GM19035 (cell line): Measurements from ENCODE around the gene FBXO46.
A peak's percentile ranks its signal among the peaks of the same experiment; 100 is the strongest.
"Not testable (repeated sequence)": the region's sequence is repeated elsewhere in the genome, so short reads cannot be mapped to it uniquely, and the experiment has no call there.

Experiments used
- ATAC-seq: cut with Tn5 transposase; IDR thresholded peaks from one replicate; pipeline ENCODE4 v1.9.1; 2021; ENCODE audit not compliant: unreplicated experiment

FBXO46 gene

GRCh38 chr19:45728683-45729082 is 2.0 kb downstream of the FBXO46 start:
- not testable (repeated sequence) for ATAC-seq

DNA sequence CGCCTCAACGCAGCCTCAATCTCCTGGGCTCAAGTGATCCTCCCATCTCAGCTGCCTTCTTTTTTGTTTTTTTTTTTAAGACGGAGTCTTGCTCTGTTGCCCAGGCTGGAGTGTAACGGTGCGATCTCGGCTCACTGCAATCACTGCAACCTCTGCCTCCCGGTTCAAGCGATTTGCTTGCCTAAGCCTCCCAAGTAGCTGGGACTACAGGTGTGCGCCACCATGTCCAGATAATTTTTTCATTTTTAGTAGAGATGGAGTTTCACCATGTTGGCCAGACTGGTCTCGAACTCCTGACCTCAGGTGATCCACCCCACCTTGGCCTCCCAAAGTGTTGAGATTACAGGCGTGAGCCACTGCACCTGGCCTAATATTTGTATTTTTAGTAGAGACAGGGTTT is 10.6 kb downstream of the FBXO46 start:
- ATAC-seq = not testable (repeated sequence)

DNA sequence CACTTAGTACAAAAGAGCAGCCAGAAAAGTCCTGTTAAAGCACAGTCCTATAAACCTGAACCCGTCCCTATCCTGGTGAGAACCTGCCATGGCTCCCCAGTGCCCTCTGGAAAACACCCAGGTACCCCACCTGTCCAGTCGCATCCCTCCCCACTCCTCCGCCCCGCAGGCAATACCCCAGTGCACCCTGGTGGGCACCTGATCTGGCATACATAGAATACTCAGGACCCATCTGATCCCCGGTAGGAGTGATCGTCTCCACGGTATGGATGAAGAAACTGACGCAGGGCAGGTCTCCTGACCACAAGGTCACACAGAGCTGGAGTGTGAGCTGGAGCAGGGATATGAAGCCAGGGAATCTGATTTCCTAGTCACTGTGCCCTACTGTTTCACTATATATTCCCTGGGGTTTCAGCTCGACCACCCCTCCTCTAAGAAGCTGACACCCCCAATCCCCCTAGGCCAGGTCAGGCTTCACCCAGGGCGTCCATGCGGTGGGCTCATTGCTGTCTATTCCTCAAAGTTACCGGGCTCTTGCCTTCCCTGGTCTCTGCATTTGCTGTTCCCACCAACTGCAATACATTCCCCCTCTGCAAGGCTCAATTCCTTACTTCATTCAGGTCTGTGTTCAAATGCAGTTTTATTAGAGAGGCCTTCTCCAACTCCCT is 12.6 kb downstream of the FBXO46 start:
- no peak for ATAC-seq

GRCh38 chr19:45717131-45717982 is 13.3 kb downstream of the FBXO46 start:
- peak; percentile 93 for ATAC-seq

DNA sequence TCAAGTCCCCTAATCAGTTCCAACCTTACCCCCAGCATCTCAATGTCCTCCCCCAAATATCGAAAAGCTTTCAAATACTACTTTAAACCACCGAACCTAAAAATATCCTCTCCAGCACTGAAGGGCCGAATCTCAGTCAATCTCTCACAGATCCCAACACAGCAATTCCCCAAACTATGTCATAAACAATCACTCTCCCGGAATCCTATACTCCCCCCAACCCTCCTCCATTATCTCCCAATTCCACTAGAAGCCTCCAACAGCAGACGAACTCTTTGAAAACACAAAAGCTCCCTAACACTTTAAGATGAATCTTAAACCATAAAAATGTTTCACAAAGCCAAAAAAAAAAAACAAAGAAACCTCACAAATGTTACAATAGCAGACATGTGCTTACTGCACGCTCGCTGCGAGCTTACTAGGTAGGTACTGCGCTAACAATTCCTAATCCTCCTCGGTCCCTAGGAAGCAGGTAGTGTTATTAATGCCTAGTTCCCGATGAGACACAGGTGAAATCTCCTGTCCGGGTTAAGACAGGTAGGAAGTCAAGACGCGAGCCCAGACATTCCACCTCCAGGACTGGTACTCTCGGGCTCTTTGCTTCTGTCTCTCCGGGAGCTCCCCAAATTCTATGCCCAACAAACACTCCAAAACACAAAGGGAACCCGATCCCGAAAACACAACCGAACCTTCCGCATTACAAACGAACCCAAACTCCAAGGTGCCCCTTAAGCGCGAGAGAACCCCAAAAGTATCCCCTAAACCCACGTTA is 14.2 kb downstream of the FBXO46 start:
- no peak for ATAC-seq

DNA sequence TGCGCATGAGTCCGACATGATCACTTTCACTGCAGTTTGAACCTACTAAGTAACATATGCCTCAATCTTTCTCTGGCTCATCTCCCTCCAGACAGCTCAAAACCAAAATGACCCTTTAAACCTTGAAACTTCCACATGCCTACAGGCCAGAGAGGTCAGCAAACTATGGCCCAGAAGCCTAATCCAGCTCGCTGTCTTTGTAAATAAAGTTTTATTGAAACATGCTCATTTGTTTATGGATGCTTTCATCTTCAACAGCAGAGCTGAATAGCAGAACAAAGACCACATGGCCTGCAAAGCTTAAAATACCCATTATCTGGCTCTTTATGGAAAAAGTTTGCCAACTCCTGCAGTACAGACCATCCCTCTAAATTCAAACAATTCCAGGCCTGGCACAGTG is 15.6 kb downstream of the FBXO46 start:
- no peak for ATAC-seq

- ATAC-seq = no peak
These were observed 17.6 kb downstream of the FBXO46 start for GRCh38 chr19:45713141-45713540.

- ATAC-seq = no peak
These were observed 18.0 kb downstream of the FBXO46 start for GRCh38 chr19:45712699-45713067.

DNA sequence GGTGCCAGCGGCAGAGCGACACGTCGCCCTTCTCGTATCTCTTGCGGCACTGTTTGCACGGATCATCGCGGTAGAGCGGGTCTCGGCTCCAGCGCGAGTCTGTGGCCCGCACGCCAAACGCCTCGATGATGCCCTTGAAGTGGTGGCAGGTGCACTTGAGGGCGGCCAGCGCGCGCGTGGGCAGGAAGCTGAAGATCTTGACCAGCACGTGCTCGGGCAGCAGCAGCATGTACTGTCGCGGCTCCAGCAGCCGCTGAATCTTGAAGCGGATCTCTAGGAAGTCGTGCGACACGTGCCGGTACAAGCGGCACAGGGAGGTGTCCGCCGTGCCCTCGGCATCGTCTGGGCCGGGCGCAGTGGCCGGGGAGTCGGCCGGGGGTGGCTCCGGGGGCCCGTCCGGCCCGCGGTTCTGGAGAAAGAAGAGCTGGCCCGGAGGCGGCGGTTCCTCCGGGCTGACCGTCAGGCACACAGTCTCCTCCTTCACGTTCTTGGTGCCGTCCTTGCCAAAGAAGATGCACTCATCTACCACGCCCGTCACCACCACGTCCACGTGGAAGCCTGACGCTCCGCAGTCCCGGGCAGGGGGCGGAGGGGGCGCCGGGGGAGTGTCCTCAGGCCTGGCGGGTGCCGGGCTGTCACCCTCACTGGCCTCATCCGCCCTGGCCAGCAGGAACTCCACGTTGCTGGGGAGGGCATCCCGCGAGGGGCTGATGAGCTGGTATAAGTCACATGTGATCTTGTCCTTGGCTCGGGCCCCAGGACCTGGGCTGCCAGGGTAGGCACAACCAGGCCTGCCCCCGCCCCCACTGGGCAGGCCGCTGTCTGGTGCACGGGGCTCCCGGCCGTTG is 18.6 kb downstream of the FBXO46 start:
- no peak for ATAC-seq

DNA sequence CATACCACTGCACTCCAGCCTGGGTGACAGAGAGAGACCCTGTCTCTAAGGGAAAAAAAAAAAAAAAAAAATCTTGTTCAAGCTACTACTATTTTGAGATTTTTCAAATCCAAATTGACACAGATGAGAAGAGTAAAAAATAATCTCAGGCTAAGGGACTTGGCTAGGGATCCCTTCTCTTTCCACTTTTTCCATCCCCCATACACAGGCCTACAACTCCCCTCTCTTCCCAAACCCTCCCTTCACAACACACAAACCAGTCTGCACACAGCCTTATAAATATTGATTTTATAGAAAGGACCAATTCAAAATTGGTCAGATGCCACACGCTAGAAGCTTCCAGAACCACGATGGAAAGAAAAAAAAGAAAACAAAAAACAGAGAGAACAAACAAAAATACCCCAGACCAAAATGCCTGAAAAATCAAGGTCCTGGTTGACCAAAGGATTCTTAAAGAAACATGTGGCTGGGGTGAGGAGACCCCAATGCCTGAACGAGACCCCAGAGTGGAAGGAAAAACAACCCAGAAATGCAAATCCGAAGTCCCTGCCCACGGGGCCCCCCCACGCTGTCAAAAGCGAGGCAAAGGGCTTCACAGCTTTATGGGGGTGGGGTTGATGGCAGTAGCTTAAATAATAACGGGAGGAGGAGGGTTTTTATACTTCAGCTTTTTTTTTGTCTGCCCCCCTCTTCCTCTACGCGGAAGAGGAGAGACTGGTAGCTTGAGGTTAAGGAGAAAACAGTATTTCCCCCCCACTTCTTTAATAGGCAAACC is 20.2 kb downstream of the FBXO46 start:
- ATAC-seq = no peak

DNA sequence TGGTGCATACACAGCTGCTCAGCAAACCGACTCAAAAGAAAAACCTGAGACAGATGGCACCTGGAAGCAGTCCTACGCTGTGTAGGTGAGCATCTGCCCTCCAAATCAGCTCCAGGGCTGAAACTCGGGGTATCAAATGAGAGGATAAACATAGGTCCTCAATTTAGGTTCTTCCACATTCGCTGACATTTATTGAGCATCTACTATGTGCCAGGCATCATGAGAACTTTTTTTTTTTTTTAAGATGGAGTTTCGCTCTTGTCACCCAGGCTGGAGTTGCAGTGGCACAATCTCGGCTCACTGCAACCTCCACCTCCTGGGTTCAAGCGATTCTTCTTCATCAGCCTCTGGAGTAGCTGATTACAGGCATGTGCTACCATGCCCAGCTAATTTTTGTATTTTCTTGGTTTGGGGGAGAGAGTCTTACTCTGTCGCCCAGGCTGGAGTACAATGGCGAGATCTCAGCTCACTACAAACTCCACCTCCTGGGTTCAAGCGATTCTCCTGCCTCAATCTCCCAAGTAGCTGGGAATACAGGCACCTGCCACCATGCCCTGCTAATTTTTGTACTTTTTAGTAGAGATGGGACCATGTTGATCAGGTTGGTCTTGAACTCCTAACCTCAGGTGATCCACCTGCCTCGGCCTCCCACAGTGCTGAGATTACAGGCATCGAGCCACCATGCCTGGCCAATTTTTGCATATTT is 24.8 kb downstream of the FBXO46 start:
- no peak for ATAC-seq

DNA sequence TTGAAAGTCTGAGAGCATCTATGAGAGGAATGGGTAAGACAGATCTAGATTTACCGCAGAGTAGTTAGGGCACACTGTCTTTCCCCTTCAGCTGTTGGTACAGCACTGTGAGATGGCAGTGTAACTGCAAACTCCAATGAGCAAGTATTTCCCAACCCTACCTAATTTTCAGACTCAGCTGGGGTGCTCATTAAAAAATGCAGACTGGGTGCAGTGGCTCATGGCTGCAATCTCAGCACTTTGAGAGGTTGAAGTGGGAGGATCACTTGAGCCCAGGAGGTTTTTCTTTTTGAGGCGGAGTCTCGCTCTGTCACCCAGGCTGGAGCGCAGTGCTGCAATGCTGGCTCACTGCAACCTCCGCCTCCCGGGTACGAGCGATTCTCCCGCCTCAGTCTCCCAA is 25.6 kb downstream of the FBXO46 start:
- no peak for ATAC-seq

DNA sequence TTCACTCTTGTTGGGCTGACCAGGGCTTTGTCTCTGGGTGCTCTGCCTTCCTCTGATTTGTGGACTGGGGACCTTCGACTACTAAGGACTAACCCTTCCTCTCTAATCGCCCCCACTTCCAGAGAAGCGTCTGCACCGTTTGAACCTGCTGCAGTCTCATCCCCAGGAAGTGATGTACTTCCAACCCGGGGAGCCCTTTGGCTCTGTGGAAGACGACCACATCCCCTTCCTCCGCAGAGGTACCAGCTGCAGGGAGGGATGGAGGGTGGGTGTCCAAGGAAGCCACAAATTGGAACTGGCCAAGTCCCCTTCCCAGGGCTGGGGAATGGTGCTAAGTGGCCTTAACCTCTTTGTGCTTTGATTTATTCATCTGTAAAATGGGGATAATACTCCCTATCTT is 29.0 kb downstream of the FBXO46 start:
- no peak for ATAC-seq

GRCh38 chr19:45693106-45693788 is 37.4 kb downstream of the FBXO46 start:
- ATAC-seq = no peak

GRCh38 chr19:45692187-45693105 is 38.2 kb downstream of the FBXO46 start, which contains the start of gene QPCTL:
TSS of gene QPCTL (plus strand) at chr19:45692666. CDS start at chr19:45692704, 38 bp downstream.
- peak; percentile 84 for ATAC-seq

- peak; percentile 56 for ATAC-seq
These were observed 39.0 kb downstream of the FBXO46 start, which contains the start of gene SNRPD2 for GRCh38 chr19:45691516-45692186. TSS of gene SNRPD2 (minus strand) at chr19:45691953. CDS start at chr19:45691888, 65 bp downstream.

- no peak for ATAC-seq
These were observed 43.1 kb downstream of the FBXO46 start for GRCh38 chr19:45687599-45687998.
